ENCODE results near the gene ZNF331.

DNA sequence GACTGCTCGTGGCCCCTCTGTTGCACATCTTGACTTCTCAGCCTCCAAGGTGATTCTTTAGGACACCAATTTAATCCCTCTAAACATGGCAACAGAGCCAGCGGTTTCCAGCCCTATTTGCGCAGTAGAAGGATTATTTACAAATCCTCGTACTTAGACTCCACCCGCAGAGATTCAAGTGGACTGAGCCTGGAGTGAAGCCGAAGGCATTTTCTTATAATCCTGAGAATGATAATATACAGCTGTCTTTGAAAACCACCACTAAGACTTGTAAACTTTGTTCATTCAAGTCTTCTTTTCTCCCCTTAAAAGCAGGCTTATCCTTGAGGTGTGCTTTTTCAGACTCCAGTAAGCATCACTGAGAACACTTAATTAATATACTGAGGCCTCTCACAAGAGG lies 89.0 kb downstream of the ZNF331 start:
- TF ChIP-seq, protein P1, sequence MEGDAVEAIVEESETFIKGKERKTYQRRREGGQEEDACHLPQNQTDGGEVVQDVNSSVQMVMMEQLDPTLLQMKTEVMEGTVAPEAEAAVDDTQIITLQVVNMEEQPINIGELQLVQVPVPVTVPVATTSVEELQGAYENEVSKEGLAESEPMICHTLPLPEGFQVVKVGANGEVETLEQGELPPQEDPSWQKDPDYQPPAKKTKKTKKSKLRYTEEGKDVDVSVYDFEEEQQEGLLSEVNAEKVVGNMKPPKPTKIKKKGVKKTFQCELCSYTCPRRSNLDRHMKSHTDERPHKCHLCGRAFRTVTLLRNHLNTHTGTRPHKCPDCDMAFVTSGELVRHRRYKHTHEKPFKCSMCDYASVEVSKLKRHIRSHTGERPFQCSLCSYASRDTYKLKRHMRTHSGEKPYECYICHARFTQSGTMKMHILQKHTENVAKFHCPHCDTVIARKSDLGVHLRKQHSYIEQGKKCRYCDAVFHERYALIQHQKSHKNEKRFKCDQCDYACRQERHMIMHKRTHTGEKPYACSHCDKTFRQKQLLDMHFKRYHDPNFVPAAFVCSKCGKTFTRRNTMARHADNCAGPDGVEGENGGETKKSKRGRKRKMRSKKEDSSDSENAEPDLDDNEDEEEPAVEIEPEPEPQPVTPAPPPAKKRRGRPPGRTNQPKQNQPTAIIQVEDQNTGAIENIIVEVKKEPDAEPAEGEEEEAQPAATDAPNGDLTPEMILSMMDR (IDR thresholded peaks at IDR 0.05), result no peak
- TF ChIP-seq ZFX (IDR thresholded peaks at IDR 0.05; ENCODE audit: borderline replicate concordance), result no peak

All from 22Rv1 (cell line).